NCI-H2107 (cell line): Measurements from ENCODE around the gene CRYBB2.
"Not testable (repeated sequence)": the region's sequence is repeated elsewhere in the genome, so short reads cannot be mapped to it uniquely, and the experiment has no call there.

Experiments used
- DNase-seq: peaks from one replicate; lab custom pipeline; 2025; lab: John Stamatoyannopoulos, UW

Gene CRYBB2

GRCh38 chr22:25199731-25200520 is 19.5 kb upstream of the CRYBB2 start, which contains the start of gene CRYBB3:
Gene CRYBB3, plus strand, starts transcription at chr22:25199858. Its CDS starts 1,539 bp downstream, at chr22:25201397.
- DNase-seq: no peak

- DNase-seq: no peak
Observed at GRCh38 chr22:25200967-25201366, 18.5 kb upstream of the CRYBB2 start.

- DNase-seq: no peak
Observed at GRCh38 chr22:25201557-25202273, 17.7 kb upstream of the CRYBB2 start.

GRCh38 chr22:25202290-25202921 is 17.0 kb upstream of the CRYBB2 start:
- DNase-seq: no peak

- DNase-seq: no peak
Observed at GRCh38 chr22:25203082-25203481, 16.4 kb upstream of the CRYBB2 start.

GRCh38 chr22:25204547-25204946 is 14.9 kb upstream of the CRYBB2 start:
- DNase-seq: not testable (repeated sequence)

- no peak for DNase-seq
Observed at GRCh38 chr22:25205847-25206246, 13.6 kb upstream of the CRYBB2 start.

GRCh38 chr22:25206998-25207397 is 12.4 kb upstream of the CRYBB2 start:
- no peak for DNase-seq

- no peak for DNase-seq
Observed at GRCh38 chr22:25207553-25208157, 11.8 kb upstream of the CRYBB2 start.

GRCh38 chr22:25208328-25208727 is 11.1 kb upstream of the CRYBB2 start:
- no peak for DNase-seq

GRCh38 chr22:25208743-25209505 is 10.5 kb upstream of the CRYBB2 start:
- no peak for DNase-seq

- no peak for DNase-seq
Observed at GRCh38 chr22:25210793-25211192, 8.6 kb upstream of the CRYBB2 start.

GRCh38 chr22:25212337-25212736 is 7.1 kb upstream of the CRYBB2 start:
- DNase-seq: no peak

GRCh38 chr22:25213221-25213620 is 6.2 kb upstream of the CRYBB2 start:
- DNase-seq: no peak

GRCh38 chr22:25216230-25216629 is 3.2 kb upstream of the CRYBB2 start:
- no peak for DNase-seq

- DNase-seq: no peak
Observed at GRCh38 chr22:25219948-25220442, 556 bp downstream of the CRYBB2 start.

- no peak for DNase-seq
Observed at GRCh38 chr22:25221790-25222189, 2.4 kb downstream of the CRYBB2 start.

- DNase-seq: no peak
Observed at GRCh38 chr22:25223269-25223850, 3.9 kb downstream of the CRYBB2 start.

GRCh38 chr22:25228822-25229221 is 9.4 kb downstream of the CRYBB2 start:
- DNase-seq: no peak

GRCh38 chr22:25230760-25231159 is 11.3 kb downstream of the CRYBB2 start:
- DNase-seq: not testable (repeated sequence)

GRCh38 chr22:25232301-25232700 is 12.9 kb downstream of the CRYBB2 start:
- DNase-seq: no peak
